Stimulated activated CD8-positive, alpha-beta memory T cell treated with anti-CD3 and anti-CD28 coated beads, Interleukin-12 subunit alpha, Interleukin-12 subunit beta, amount 100 ng/mL, for 24 hours (primary cell): Measurements from ENCODE around the gene IFNAR1.
"Not testable (repeated sequence)": the region's sequence is repeated elsewhere in the genome, so short reads cannot be mapped to it uniquely, and the experiment has no call there.

Source experiments
- DNase-seq: peaks from one replicate; pipeline ENCODE4 v3.0.0-alpha.2; 2020; ENCODE audit errors: extremely low read depth

The IFNAR1 gene

GRCh38 chr21:33375101-33375644 lies 50.4 kb downstream of the IFNAR1 start:
- no peak for DNase-seq

- no peak for DNase-seq
Observed at GRCh38 chr21:33377221-33377920, 52.6 kb downstream of the IFNAR1 start.

- DNase-seq = no peak
Observed at GRCh38 chr21:33378081-33378480, 53.3 kb downstream of the IFNAR1 start.

- not testable (repeated sequence) for DNase-seq
Observed at GRCh38 chr21:33379934-33380333, 55.2 kb downstream of the IFNAR1 start.

GRCh38 chr21:33380483-33380998 lies 55.8 kb downstream of the IFNAR1 start:
- peak; percentile 80 for DNase-seq

GRCh38 chr21:33381381-33381780 lies 56.6 kb downstream of the IFNAR1 start:
- not testable (repeated sequence) for DNase-seq

GRCh38 chr21:33383056-33383888 lies 58.5 kb downstream of the IFNAR1 start:
- no peak for DNase-seq

GRCh38 chr21:33384841-33385331 lies 60.1 kb downstream of the IFNAR1 start:
- no peak for DNase-seq

- DNase-seq = no peak
Observed at GRCh38 chr21:33386222-33386784, 61.5 kb downstream of the IFNAR1 start.

GRCh38 chr21:33387294-33387693 lies 62.5 kb downstream of the IFNAR1 start:
- DNase-seq = no peak

GRCh38 chr21:33388188-33388587 lies 63.4 kb downstream of the IFNAR1 start:
- no peak for DNase-seq

GRCh38 chr21:33390479-33390878 lies 65.7 kb downstream of the IFNAR1 start:
- DNase-seq = no peak

GRCh38 chr21:33391656-33392055 lies 66.9 kb downstream of the IFNAR1 start:
- no peak for DNase-seq

GRCh38 chr21:33392284-33392985 lies 67.7 kb downstream of the IFNAR1 start:
- no peak for DNase-seq

- no peak for DNase-seq
Observed at GRCh38 chr21:33393348-33393747, 68.6 kb downstream of the IFNAR1 start.

GRCh38 chr21:33394260-33394659 lies 69.5 kb downstream of the IFNAR1 start:
- no peak for DNase-seq

GRCh38 chr21:33395891-33396331 lies 71.1 kb downstream of the IFNAR1 start:
- no peak for DNase-seq

- no peak for DNase-seq
Observed at GRCh38 chr21:33396436-33396835, 71.7 kb downstream of the IFNAR1 start.

- DNase-seq = no peak
Observed at GRCh38 chr21:33396951-33397350, 72.2 kb downstream of the IFNAR1 start.

- no peak for DNase-seq
Observed at GRCh38 chr21:33397717-33398116, 72.9 kb downstream of the IFNAR1 start.

GRCh38 chr21:33398361-33398760 lies 73.6 kb downstream of the IFNAR1 start:
- DNase-seq = no peak
